ENCODE results near the gene TMTC1. TPM values are rescaled to one million over a fixed set of nuclear protein-coding genes. Genes with fewer than 3 reads are reported as not detected.

The TMTC1 gene
- total and polyA plus RNA-seq, 2 of the 8 experiments (the other 6 are each of a cell fraction or from before 2014, with no cell fraction given): 15.4 to 20.8 TPM

GRCh38 chr12:29717540-29718100 lies 66.1 kb downstream of the TMTC1 start:
- H3K79me2 ChIP-seq (ENCODE audit: control insufficient read depth in 1 of 2, insufficient read depth in 2 of 2, low read length in 2 of 2): no peaks in the 10 kb centered on the region
- no peak overlapping the region for H4K91ac ChIP-seq (replicated peaks; ENCODE audit: insufficient read length, low read length)
- CTCF ChIA-PET (ENCODE audit: partially characterized antibody): no interaction called here
- no peak overlapping the region for H2BK120ac ChIP-seq (replicated peaks; ENCODE audit: low read depth, low read length)
- POLR2A ChIA-PET (ENCODE audit: partially characterized antibody): interaction anchor here (0.7 kb wide), 1 partner anchor 23 kb away, joined by 3 read pairs; no protein-coding TSS in a partner anchor
- no peaks in the 10 kb centered on the region for H3K4me1 ChIP-seq (replicated peaks in 1 of 4; ENCODE audit: control insufficient read depth in 3 of 4, insufficient read depth in 4 of 4, low read length in 3 of 4)
- no peak overlapping the region for H3K27ac ChIP-seq (ENCODE audit: low read depth, low read length)
- H2BK20ac ChIP-seq (ENCODE audit: low read length): no peak overlapping the region
- DNase-seq (ENCODE audit: low read depth in 1 of 2, low spot score in 2 of 2): no peak
- H3K27me3 ChIP-seq (replicated peaks in 1 of 4; ENCODE audit: control insufficient read depth in 3 of 4, extremely low read depth in 1 of 4, insufficient read depth in 3 of 4, low read length in 3 of 4): no peaks in the 10 kb centered on the region
- no peaks in the 10 kb centered on the region; a peak in 1 of 4 replicates for H3K9me3 ChIP-seq (ENCODE audit: insufficient read depth in 2 of 2, low read depth in 1 of 2, low read length in 1 of 2)
- no peak overlapping the region for H2AK5ac ChIP-seq (ENCODE audit: low read depth, low read length)
- H4K20me1 ChIP-seq (replicated peaks in 1 of 2; ENCODE audit: control insufficient read depth in 1 of 2, insufficient read depth in 2 of 2, low read length in 2 of 2): no peaks in the 10 kb centered on the region
- no peak overlapping the region for H4K5ac ChIP-seq (ENCODE audit: insufficient read length, low read depth, low read length)
- H3K9ac ChIP-seq (replicated peaks in 1 of 4; ENCODE audit: extremely low read depth in 1 of 4, low read depth in 3 of 4, low read length in 3 of 4): no peak overlapping the region
- no peak overlapping the region for H3K4me3 ChIP-seq (ENCODE audit: extremely low read depth in 1 of 4, insufficient read depth in 2 of 4, low read depth in 3 of 4, low read length in 4 of 4)
- no peak overlapping the region for H2BK15ac ChIP-seq (ENCODE audit: low read length)
- no peak for TF ChIP-seq SAP30 (IDR thresholded peaks at IDR 0.05; ENCODE audit: insufficient read depth, insufficient replicate concordance, low read length)
- no peak for TF ChIP-seq NANOG (IDR thresholded peaks at IDR 0.05; ENCODE audit: insufficient read depth, low read depth, low read length, poor library complexity, severe bottlenecking)
- no peak for TF ChIP-seq TBP (IDR thresholded peaks at IDR 0.05; ENCODE audit: low read depth, low read length)
- TF ChIP-seq KDM5A (IDR thresholded peaks at IDR 0.05; ENCODE audit: low read length): no peak
- TF ChIP-seq BACH1 (IDR thresholded peaks at IDR 0.05; ENCODE audit: low read length): no peak
- TF ChIP-seq MAFK (IDR thresholded peaks at IDR 0.05; ENCODE audit: low read depth, low read length): no peak
- H4K8ac ChIP-seq (ENCODE audit: extremely low read depth, insufficient read depth, low read length): no peak overlapping the region
- no peak overlapping the region for H2AFZ ChIP-seq (ENCODE audit: low read length)
- no peaks in the 10 kb centered on the region for H3K36me3 ChIP-seq (ENCODE audit: control insufficient read depth in 2 of 4, insufficient read depth in 4 of 4, low read length in 3 of 4)
- no peak overlapping the region for H3K18ac ChIP-seq (ENCODE audit: extremely low read depth, low read length)
- no peak overlapping the region for H3K56ac ChIP-seq (replicated peaks; ENCODE audit: insufficient read length, low read depth, low read length)
- no peak overlapping the region for H2BK5ac ChIP-seq (ENCODE audit: low read depth, low read length)
- no peaks in the 10 kb centered on the region for H3K23me2 ChIP-seq (ENCODE audit: low read depth, low read length)
- H3K23ac ChIP-seq (ENCODE audit: insufficient read length): no peak overlapping the region
- H2BK12ac ChIP-seq (ENCODE audit: low read depth, low read length): no peak overlapping the region
- no peak overlapping the region for H3K4me2 ChIP-seq (ENCODE audit: insufficient read depth in 1 of 2, low read depth in 2 of 2, low read length in 2 of 2)
- no peak overlapping the region for H3K4ac ChIP-seq (replicated peaks; ENCODE audit: insufficient read length, low read depth, low read length)
- FAIRE-seq: no peak
- H3K14ac ChIP-seq (ENCODE audit: insufficient read length): no peak overlapping the region
- WGBS, 2 experiments (ENCODE audit: extremely low coverage in 1 of 2, insufficient coverage in 1 of 2, insufficient read length in 1 of 2, insufficient replicate concordance in 2 of 2, low coverage in 1 of 2, low lambda C conversion rate in 2 of 2, missing lambda C conversion rate in 1 of 2): 15% methylated on average over 1 of the region's 1 CpG; no CpG with 5 or more reads in 1 of the 2 experiments
- H3K79me1 ChIP-seq (ENCODE audit: low read depth, low read length): no peaks in the 10 kb centered on the region
